IMR-90 (cell line): ENCODE data around the gene GLI1. TPM values are rescaled to one million over a fixed set of nuclear protein-coding genes. Genes with fewer than 3 reads are reported as not detected.
A peak's percentile ranks its signal among the peaks of the same experiment; 100 is the strongest.

Experiments
- ATAC-seq: fragments of 200-7000 bp; cut with Tn5 transposase; 2 replicates; pipeline ENCODE4 v1.9.1; 2020; ENCODE audit warnings: low read depth, mild to moderate bottlenecking, moderate library complexity
- BruUV-seq: library from RNA; stranded (reverse); fragments of 400-500 nt; replicated peaks from 2 replicates; lab custom pipeline; 2021; lab: Mats Ljungman, UMichigan
- CTCF ChIA-PET: fragments of 300-600 bp; formaldehyde crosslinking; extraction: SDS; loops from one replicate; lab custom pipeline; 2021; ENCODE audit warnings: antibody characterized with exemption; lab: Yijun Ruan, JAX
- POLR2A ChIA-PET: fragments of 300-600 bp; sonication (Branson Sonifier 250); formaldehyde crosslinking; loops from one replicate; lab custom pipeline; 2022; ENCODE audit warnings: antibody characterized with exemption; ENCODE audit not compliant: unreplicated experiment; lab: Charles Lee
- DNase-seq: peaks from one replicate; pipeline ENCODE4 v3.0.0; 2013
- H2AFZ ChIP-seq: replicated peaks from 2 replicates; pipeline ENCODE3; 2013; ENCODE audit warnings: low read length, mild to moderate bottlenecking; ENCODE audit not compliant: poor library complexity
- H2AK5ac ChIP-seq: 2 replicates; pipeline ENCODE4 v1.6.1; 2013; ENCODE audit warnings: low read depth, low read length, inconsistent platforms
- H2AK9ac ChIP-seq: replicated peaks from 2 replicates; pipeline ENCODE3; 2013; ENCODE audit warnings: mild to moderate bottlenecking, low read depth, low read length, moderate library complexity; ENCODE audit not compliant: poor library complexity
- H2BK120ac ChIP-seq: 2 replicates; pipeline ENCODE4 v1.6.1; 2013; ENCODE audit warnings: low read depth, low read length, inconsistent platforms
- H2BK15ac ChIP-seq: 3 replicates; pipeline ENCODE4 v1.6.1; 2013; ENCODE audit warnings: low read depth, low read length, inconsistent platforms
- H2BK20ac ChIP-seq: 2 replicates; pipeline ENCODE4 v1.6.1; 2013; ENCODE audit warnings: low read depth, mild to moderate bottlenecking, inconsistent platforms, low read length, moderate library complexity
- H2BK5ac ChIP-seq: 2 replicates; pipeline ENCODE4 v1.6.1; 2013; ENCODE audit warnings: mild to moderate bottlenecking, low read depth, low read length, inconsistent platforms; ENCODE audit not compliant: poor library complexity, severe bottlenecking
- H3K14ac ChIP-seq: replicated peaks from 2 replicates; pipeline ENCODE4 v1.6.1; 2013; ENCODE audit warnings: low read depth, low read length, inconsistent platforms
- H3K18ac ChIP-seq: 2 replicates; pipeline ENCODE4 v1.6.1; 2013; ENCODE audit warnings: low read depth, low read length, control low read depth
- H3K23ac ChIP-seq: 2 replicates; pipeline ENCODE4 v1.6.1; 2013; ENCODE audit warnings: low read depth, low read length, inconsistent platforms
- H3K27ac ChIP-seq: 2 replicates; pipeline ENCODE4 v1.5.1; 2013; ENCODE audit warnings: mild to moderate bottlenecking, control low read depth, low read length; ENCODE audit not compliant: insufficient read depth
- H3K27me3 ChIP-seq: 2 replicates; pipeline ENCODE4 v1.6.1; 2013; ENCODE audit warnings: low read length; ENCODE audit not compliant: control insufficient read depth, insufficient read depth
- H3K36me3 ChIP-seq: 2 replicates; pipeline ENCODE4 v1.6.1; 2013; ENCODE audit warnings: low read length, mixed read lengths; ENCODE audit not compliant: control insufficient read depth, insufficient read depth
- H3K4ac ChIP-seq: 2 replicates; pipeline ENCODE4 v1.6.1; 2013; ENCODE audit warnings: low read depth, low read length, inconsistent platforms
- H3K4me1 ChIP-seq: 2 replicates; pipeline ENCODE4 v1.6.1; 2013; ENCODE audit warnings: low read length, mixed read lengths; ENCODE audit not compliant: control insufficient read depth, insufficient read depth
- H3K4me2 ChIP-seq: 2 replicates; pipeline ENCODE4 v1.6.1; 2013; ENCODE audit warnings: low read depth, mild to moderate bottlenecking, control low read depth, low read length, moderate library complexity
- H3K4me3 ChIP-seq: 2 replicates; pipeline ENCODE4 v1.5.1; 2013; ENCODE audit warnings: low read depth, mild to moderate bottlenecking, control low read depth, low read length, moderate library complexity; ENCODE audit not compliant: insufficient read depth
- H3K56ac ChIP-seq: 2 replicates; pipeline ENCODE4 v1.6.1; 2013; ENCODE audit warnings: low read length, inconsistent platforms; ENCODE audit not compliant: insufficient read depth; ENCODE audit errors: extremely low read depth
- H3K79me1 ChIP-seq, 2 experiments: 2 replicates each; pipeline ENCODE4 v1.6.1; 2013; ENCODE audit warnings: low read length in 2 of 2, inconsistent platforms in 1 of 2, low read depth in 1 of 2
- H3K9ac ChIP-seq: 2 replicates; pipeline ENCODE4 v1.6.1; 2013; ENCODE audit warnings: low read depth, low read length, control low read depth
- H3K9me1 ChIP-seq: 2 replicates; pipeline ENCODE4 v1.6.1; 2013; ENCODE audit warnings: low read length, inconsistent platforms; ENCODE audit not compliant: insufficient read depth
- H3K9me3 ChIP-seq: 2 replicates; pipeline ENCODE4 v1.6.1; 2013; ENCODE audit warnings: low read length; ENCODE audit not compliant: control insufficient read depth, insufficient read depth
- H4K20me1 ChIP-seq: 2 replicates; pipeline ENCODE4 v1.6.1; 2013; ENCODE audit warnings: low read length, inconsistent platforms; ENCODE audit not compliant: insufficient read depth
- H4K5ac ChIP-seq: 2 replicates; pipeline ENCODE4 v1.6.1; 2013; ENCODE audit warnings: mild to moderate bottlenecking, low read depth, low read length, control low read depth
- H4K8ac ChIP-seq, 2 experiments: 2 replicates each; pipeline ENCODE4 v1.6.1; 2013; ENCODE audit warnings: low read depth in 2 of 2, low read length in 2 of 2, control low read depth in 1 of 2, inconsistent platforms in 1 of 2
- H4K91ac ChIP-seq: 2 replicates; pipeline ENCODE4 v1.6.1; 2013; ENCODE audit warnings: low read depth, low read length, inconsistent platforms; ENCODE audit not compliant: insufficient read depth
- CEBPB ChIP-seq: IDR thresholded peaks from 2 replicates; pipeline ENCODE4 v1.6.1; 2012; ENCODE audit warnings: low read depth, low read length, improper control_type of control experiment
- CHD1 ChIP-seq: IDR thresholded peaks from 2 replicates; pipeline ENCODE4 v1.6.1; 2012; ENCODE audit warnings: low read depth, low read length, improper control_type of control experiment
- MAFK ChIP-seq: IDR thresholded peaks from 2 replicates; pipeline ENCODE4 v1.6.1; 2012; ENCODE audit warnings: low read depth, low read length, improper control_type of control experiment
- MAZ ChIP-seq: IDR thresholded peaks from 2 replicates; pipeline ENCODE4 v1.6.1; 2012; ENCODE audit warnings: low read depth, mild to moderate bottlenecking, low read length, improper control_type of control experiment, moderate library complexity, borderline replicate concordance
- MXI1 ChIP-seq: IDR thresholded peaks from 2 replicates; pipeline ENCODE4 v1.6.1; 2012; ENCODE audit warnings: low read depth, mild to moderate bottlenecking, low read length, moderate library complexity, borderline replicate concordance
- NFE2L2 ChIP-seq: fragments of 150-350 bp; IDR thresholded peaks from 2 replicates; pipeline ENCODE4 v1.6.1; 2016; ENCODE audit warnings: low read depth, mild to moderate bottlenecking, low read length
- RAD21 ChIP-seq: IDR thresholded peaks from 2 replicates; pipeline ENCODE4 v1.6.1; 2012; ENCODE audit warnings: low read length, improper control_type of control experiment
- RCOR1 ChIP-seq: IDR thresholded peaks from 2 replicates; pipeline ENCODE4 v1.6.1; 2012; ENCODE audit warnings: mild to moderate bottlenecking, low read length, improper control_type of control experiment; ENCODE audit not compliant: insufficient replicate concordance
- RFX5 ChIP-seq: IDR thresholded peaks from 2 replicates; pipeline ENCODE4 v1.8.0; 2012; ENCODE audit warnings: low read depth, mild to moderate bottlenecking, low read length, moderate library complexity
- SMC3 ChIP-seq: fragments of 150-350 bp; IDR thresholded peaks from 2 replicates; pipeline ENCODE4 v1.6.1; 2016; ENCODE audit warnings: low read depth, mild to moderate bottlenecking, antibody characterized with exemption, low read length, moderate library complexity
- WGBS, 2 experiments: methylation state at CpG; one replicate each; pipeline versions ENCODE4 v1.1.5 to v1.1.7; 2013; ENCODE audit warnings: missing lambda C conversion rate in 2 of 2; ENCODE audit not compliant: insufficient read length in 1 of 2; ENCODE audit errors: extremely low coverage in 2 of 2; 5-methylcytosine and 5-hydroxymethylcytosine counted together
- dilution Hi-C: fragments of 300-500 bp; cut with HindIII; formaldehyde crosslinking; loops from one replicate; pipeline ENCODE4 v1.14.3; 2018; ENCODE audit warnings: low sequenced_read_pairs; ENCODE audit not compliant: unreplicated experiment
- in situ Hi-C: fragments of 300-500 bp; cut with MboI; formaldehyde crosslinking; loops from 3 replicates; pipeline ENCODE4 v1.14.3; 2019; ENCODE audit warnings: low sequenced_read_pairs, inconsistent platforms, mixed read lengths
- intact Hi-C: fragments of 100-400 bp; cut with micrococcal nuclease; formaldehyde crosslinking; loops from 2 replicates; pipeline ENCODE4 v1.10.0; 2022
- polyA plus RNA-seq, 3 experiments: library from polyadenylated mRNA; depleted of rRNA; stranded (reverse); fragments of >200 nt; gene quantifications; 2 replicates each; pipeline ENCODE4 v1.2.3, GENCODE V29; 2012; ENCODE audit warnings: low replicate concordance in 1 of 3
- total RNA-seq: library from RNA; depleted of rRNA; stranded (reverse); fragments of >200 nt; gene quantifications from 2 replicates; pipeline ENCODE4 v1.2.3, GENCODE V29; 2012
- TF ChIP-seq, protein P1 (sequence below): conservative IDR thresholded peaks from 2 replicates; pipeline ENCODE4 v1.5.1; 2012; ENCODE audit warnings: mild to moderate bottlenecking, low read depth, low read length, improper control_type of control experiment
- TF ChIP-seq, protein P2 (sequence below): fragments of 150-350 bp; IDR thresholded peaks from 2 replicates; pipeline ENCODE4 v1.6.1; 2017; ENCODE audit warnings: mild to moderate bottlenecking, antibody characterized with exemption, low read length, low read depth

GLI1 gene
- total and polyA plus RNA-seq, 2 of the 4 experiments (the other 2 are of a cell fraction), result 1.3 to 3.8 TPM

DNA sequence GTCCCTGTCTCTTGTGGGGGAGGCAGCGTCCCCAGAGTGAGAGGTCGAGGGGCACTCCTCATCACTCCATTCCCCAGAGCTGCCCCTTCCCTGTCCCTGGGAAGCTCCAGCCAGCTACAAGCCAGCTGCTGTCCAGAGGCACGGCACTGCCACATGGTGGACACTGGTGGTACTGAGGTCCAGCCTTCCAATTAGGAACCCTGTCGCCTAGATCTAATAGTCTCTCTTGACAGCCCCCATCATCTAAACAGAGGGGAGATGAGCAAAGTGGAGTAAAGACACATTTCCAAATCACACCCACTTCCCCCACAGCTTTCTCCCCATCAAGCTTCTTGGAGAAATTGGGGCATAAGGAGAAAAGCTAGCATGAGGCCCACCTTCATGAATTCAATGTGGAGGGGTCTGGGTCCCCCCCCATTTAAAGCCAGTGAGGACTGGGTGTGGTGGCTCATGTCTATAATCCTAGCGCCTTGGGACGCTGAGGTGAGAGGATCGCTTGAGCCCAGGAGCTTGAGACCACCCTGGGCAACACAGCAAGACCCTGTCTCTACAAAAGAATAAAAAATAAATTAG is 6.6 kb upstream of the GLI1 start:
- no peak overlapping the region for H3K4me3 ChIP-seq
- H3K36me3 ChIP-seq, result no peaks in the 10 kb centered on the region
- peak; percentile 77 for ATAC-seq
- peak overlapping the region; percentile 76 for H3K4ac ChIP-seq
- POLR2A ChIA-PET, result interaction anchor here (1.0 kb wide), 1 partner anchor 145 kb away, joined by 6 read pairs; no protein-coding TSS in a partner anchor
- peak; percentile 84 for DNase-seq
- peak overlapping the region; percentile 23; the same call in 1 of the 2 replicates for H3K4me2 ChIP-seq
- peak; percentile 98 for TF ChIP-seq RAD21
- no peak for TF ChIP-seq RFX5
- no peak for TF ChIP-seq MXI1
- TF ChIP-seq MAFK, result no peak
- TF ChIP-seq CHD1, result no peak
- TF ChIP-seq CEBPB, result no peak
- no peak for TF ChIP-seq RCOR1
- peak; percentile 96 for TF ChIP-seq SMC3
- TF ChIP-seq NFE2L2, result no peak
- peak; percentile 53; the same call in 1 of the 2 replicates for TF ChIP-seq MAZ
- TF ChIP-seq, protein P1, sequence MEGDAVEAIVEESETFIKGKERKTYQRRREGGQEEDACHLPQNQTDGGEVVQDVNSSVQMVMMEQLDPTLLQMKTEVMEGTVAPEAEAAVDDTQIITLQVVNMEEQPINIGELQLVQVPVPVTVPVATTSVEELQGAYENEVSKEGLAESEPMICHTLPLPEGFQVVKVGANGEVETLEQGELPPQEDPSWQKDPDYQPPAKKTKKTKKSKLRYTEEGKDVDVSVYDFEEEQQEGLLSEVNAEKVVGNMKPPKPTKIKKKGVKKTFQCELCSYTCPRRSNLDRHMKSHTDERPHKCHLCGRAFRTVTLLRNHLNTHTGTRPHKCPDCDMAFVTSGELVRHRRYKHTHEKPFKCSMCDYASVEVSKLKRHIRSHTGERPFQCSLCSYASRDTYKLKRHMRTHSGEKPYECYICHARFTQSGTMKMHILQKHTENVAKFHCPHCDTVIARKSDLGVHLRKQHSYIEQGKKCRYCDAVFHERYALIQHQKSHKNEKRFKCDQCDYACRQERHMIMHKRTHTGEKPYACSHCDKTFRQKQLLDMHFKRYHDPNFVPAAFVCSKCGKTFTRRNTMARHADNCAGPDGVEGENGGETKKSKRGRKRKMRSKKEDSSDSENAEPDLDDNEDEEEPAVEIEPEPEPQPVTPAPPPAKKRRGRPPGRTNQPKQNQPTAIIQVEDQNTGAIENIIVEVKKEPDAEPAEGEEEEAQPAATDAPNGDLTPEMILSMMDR, result peak; percentile 98
- TF ChIP-seq, protein P2, sequence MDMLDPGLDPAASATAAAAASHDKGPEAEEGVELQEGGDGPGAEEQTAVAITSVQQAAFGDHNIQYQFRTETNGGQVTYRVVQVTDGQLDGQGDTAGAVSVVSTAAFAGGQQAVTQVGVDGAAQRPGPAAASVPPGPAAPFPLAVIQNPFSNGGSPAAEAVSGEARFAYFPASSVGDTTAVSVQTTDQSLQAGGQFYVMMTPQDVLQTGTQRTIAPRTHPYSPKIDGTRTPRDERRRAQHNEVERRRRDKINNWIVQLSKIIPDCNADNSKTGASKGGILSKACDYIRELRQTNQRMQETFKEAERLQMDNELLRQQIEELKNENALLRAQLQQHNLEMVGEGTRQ, result no peak
- H3K4me1 ChIP-seq, result peaks cover 33% of the 10 kb centered on the region
- H2AK5ac ChIP-seq, result peak overlapping the region; percentile 75
- dilution Hi-C loops (no loop called here), in situ Hi-C loops (loop anchor here (5.0 kb wide), 2 partner anchors 141 to 186 kb away; no protein-coding TSS in a partner anchor), intact Hi-C loops (loop anchor here (1.0 to 5.0 kb wide), 3 partner anchors 81 to 190 kb away; no protein-coding TSS in a partner anchor)
- H3K27ac ChIP-seq, result peak overlapping the region; percentile 53; the same call in 1 of the 2 replicates
- CTCF ChIA-PET, result interaction anchor here (0.5 to 2.5 kb wide), 22 partner anchors 9 to 213 kb away, joined by 3 to 42 read pairs (median 4); no protein-coding TSS in a partner anchor
- H3K9me3 ChIP-seq, result no peaks in the 10 kb centered on the region
- H2BK5ac ChIP-seq, result peak overlapping the region; percentile 69
- H3K56ac ChIP-seq, result no peak overlapping the region
- peak overlapping the region; percentile 10; the same call in 1 of the 2 replicates for H3K23ac ChIP-seq
- H3K9me1 ChIP-seq, result peaks cover 28% of the 10 kb centered on the region
- no CpG with 5 or more reads among the region's 7 CpGs for WGBS, 2 experiments
- H4K91ac ChIP-seq, result peak overlapping the region; percentile 87
- H3K9ac ChIP-seq, result no peak overlapping the region
- peak overlapping the region; percentile 71 for H2AK9ac ChIP-seq
- H3K18ac ChIP-seq, result peak overlapping the region; percentile 19; the same call in 1 of the 2 replicates
- peak overlapping the region; percentile 19; the same call in 1 of the 2 replicates for H4K5ac ChIP-seq
- peak overlapping the region; percentile 88; the same call in 1 of the 3 replicates for H2BK15ac ChIP-seq
- H2AFZ ChIP-seq, result peak overlapping the region; percentile 76
- H4K8ac ChIP-seq, result peak overlapping the region; percentile 10 to 88; a peak in 2 of 4 replicates
- peak overlapping the region; percentile 84 for H2BK120ac ChIP-seq
- H4K20me1 ChIP-seq, result no peaks in the 10 kb centered on the region
- H3K14ac ChIP-seq, result peak overlapping the region; percentile 61
- no TSS peak for BruUV-seq
- H2BK20ac ChIP-seq, result peak overlapping the region; percentile 82
- H3K79me1 ChIP-seq, result peaks cover 0 to 10% of the 10 kb centered on the region in 2 experiments; a peak in 1 of 4 replicates
- no peaks in the 10 kb centered on the region for H3K27me3 ChIP-seq
